Stimulated activated CD8-positive, alpha-beta memory T cell treated with anti-CD3 and anti-CD28 coated beads, Interleukin-12 subunit alpha, Interleukin-12 subunit beta, amount 100 ng/mL, for 4 hours (primary cell): ENCODE data around the gene RAPGEF4.
"Not testable (repeated sequence)": the region's sequence is repeated elsewhere in the genome, so short reads cannot be mapped to it uniquely, and the experiment has no call there.

Source experiments
- DNase-seq: peaks from one replicate; pipeline ENCODE4 v3.0.0-alpha.2; 2020; ENCODE audit warnings: low read depth

The RAPGEF4 gene

GRCh38 chr2:172726172-172726735 lies 9.4 kb upstream of the RAPGEF4 start:
- no peak for DNase-seq

GRCh38 chr2:172730411-172730810 lies 5.2 kb upstream of the RAPGEF4 start:
- DNase-seq, result no peak

DNA sequence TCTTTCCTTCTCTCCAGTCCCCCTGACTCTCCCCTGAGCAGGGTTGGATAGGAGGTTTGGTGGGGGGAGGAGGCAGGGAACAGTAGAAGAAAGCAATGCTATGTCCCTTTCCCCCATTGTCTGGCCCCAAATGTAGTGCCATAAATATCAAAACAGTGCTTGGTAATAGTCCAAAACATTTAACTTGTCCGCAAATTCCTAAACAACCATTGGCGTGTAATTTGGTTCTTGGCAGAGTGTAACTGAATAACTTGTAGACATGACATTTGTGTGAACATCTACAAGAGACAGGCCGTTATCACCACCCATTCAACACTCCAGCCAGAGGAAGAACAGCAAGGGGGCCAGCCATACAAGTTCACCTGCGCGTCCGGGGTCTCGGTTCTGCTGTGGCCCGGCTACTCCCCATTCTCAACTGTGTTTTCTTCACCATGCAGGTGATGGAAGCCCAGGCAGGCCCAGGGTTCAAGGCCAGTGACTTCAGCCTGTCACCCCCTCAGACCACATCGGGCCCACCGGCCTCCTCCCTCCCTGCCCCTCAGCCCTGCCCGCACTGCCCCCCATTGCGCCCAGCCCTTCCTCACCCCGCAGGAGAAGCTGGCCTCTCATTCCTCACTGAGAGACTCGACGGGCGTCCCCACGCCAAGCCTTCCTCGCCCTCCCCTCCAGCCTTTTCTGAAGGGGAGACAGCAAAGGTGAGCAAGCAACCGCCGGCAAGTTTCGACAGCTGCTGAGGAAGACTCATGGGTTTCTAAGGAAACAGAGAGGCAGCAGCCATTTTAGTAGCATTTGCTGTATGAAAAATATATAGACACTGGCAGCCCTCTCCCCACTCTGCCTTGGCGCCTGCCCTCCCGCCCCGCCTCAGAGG lies 699 bp upstream of the RAPGEF4 start:
- no peak for DNase-seq

DNA sequence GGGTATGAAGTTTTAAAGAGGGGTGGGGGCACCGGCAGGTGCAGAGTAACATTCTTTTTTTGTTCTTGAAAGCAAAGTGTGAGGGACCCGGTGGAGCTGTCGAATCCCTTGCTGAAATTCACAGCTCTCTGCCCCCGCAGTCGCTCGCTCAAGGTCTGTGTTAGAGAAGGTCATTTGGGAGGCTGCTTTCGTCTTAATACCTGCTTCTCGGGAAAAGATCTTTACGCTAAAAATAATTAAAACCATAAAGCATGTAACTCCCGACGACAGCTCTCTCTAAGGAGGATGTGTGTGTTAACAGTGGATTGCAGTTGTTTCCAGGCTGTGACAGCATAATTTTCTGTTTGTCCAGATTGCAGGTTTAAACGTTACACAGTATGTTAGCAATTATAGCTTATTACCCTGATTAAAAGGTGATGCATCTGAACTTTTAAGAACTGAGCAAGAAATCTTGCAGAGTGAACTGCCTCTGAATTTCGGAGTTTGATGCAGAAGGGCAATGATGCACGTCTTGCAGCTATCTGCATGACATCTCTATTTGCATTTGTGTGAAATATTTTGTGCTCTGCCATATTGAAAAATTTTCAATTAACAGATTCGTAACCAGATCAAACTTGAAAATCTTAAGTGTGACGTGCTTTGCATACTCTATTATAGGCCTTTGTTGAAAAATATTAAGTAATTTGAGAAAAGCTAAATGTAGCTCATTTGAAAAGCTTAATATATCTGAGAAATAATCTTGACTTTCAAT lies 954 bp downstream of the RAPGEF4 start:
- DNase-seq, result no peak

GRCh38 chr2:172739661-172740266 lies 4.1 kb downstream of the RAPGEF4 start:
- no peak for DNase-seq

- DNase-seq, result no peak
Observed at GRCh38 chr2:172740856-172741255, 5.2 kb downstream of the RAPGEF4 start.

DNA sequence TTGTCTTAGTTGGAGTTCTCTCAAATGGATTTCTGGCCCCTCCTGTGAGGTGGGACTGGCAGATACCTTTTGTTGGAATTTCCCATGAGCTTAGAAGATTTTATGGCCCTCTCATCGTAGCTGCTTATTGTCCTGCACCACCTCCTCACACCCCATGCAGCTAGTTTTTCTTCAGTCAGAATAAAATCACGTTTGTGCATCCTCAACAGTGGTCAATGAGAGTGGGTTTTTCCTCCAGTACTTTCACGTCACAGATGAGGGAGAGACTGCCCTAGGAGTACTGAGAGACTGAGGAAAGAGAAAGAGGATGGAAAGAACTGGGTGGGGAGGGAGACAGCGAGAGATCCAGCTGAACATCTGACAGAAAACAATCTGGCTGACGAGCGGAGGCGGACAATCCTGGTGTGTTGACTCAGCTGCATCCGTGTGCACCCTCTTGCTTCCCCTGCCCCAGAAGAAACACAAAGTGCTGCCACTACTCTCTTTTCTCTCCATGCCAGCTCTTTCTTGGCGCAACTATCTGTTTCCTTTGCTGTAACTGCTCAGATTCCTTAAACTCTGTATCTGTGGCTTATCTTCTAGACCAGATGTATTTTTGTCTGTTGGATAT lies 7.4 kb downstream of the RAPGEF4 start:
- DNase-seq, result no peak

DNA sequence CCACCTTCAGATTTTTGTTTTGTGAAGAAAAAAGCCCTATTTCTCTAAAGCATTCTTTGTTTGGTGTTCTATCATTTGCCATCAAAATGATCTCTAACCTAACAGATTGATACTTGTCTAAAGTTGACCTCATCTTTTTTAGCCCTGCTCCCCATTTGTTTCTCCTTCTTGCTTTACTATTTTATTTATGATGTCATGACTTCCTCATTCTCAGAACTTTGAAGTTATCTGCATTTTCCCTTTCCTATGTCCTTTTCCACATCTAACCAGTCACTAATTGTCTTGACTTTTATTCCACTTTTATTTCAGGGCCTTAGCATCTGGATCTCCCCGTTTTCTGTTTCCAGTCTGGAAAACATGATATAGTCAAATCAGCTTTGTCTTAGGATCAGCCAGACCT lies 8.3 kb downstream of the RAPGEF4 start:
- DNase-seq, result no peak

DNA sequence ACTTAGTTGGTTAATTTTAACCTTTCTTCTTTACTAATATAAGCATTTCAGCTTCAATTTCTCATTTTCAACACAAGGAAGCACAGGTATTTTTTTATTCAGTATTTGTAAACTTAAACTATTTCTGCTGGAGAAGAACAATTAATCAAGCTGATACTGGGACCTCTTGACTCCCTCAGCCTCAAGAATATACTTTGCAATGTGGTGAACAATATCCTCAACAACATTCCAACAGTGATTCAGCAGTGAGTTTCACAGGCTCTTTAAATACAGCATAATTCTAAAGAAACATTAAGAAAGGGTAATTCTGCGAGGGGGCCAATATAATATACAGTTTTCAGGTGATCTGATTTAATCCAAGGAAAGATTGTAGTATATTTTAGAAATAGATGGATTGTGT lies 10.0 kb downstream of the RAPGEF4 start:
- no peak for DNase-seq

GRCh38 chr2:172748543-172748942 lies 12.9 kb downstream of the RAPGEF4 start:
- DNase-seq, result not testable (repeated sequence)

- no peak for DNase-seq
Observed at GRCh38 chr2:172749388-172749787, 13.7 kb downstream of the RAPGEF4 start.

DNA sequence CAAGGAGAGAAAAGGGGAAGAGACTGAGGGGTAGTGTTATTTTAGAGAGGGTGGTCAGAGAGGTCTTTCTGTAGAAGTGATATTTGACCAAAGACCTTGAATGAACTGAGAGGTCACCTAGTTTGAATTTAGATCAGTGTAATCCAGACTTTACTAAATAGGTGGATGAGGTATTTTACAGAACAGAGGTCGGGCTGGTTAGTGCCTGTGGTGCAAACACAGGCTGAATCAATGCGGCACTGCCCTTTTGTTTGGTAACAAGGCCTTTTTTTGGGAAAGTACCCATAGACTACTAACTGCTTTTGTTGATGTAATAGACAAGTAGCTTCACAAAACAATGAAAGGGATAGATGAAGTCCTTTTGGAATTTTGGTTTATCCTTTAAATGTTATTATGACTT lies 15.9 kb downstream of the RAPGEF4 start:
- no peak for DNase-seq

DNA sequence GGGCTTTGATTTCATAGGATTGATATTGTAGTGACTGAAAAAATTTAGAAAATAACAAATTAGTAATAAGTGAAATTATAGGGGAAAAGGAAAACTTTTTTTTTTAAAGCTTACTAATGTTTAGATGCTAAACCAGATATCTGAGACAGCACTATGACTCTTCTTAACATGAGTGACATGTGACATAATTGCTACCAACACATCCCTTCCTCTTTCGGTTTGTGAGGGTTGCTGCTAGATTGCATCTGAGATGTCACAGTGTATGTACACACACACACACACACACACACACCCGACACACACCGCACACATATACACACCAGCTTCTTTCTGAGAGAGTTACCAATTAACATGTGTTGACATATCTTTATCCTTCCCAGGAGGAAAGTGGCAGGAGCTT lies 18.0 kb downstream of the RAPGEF4 start:
- DNase-seq, result no peak

DNA sequence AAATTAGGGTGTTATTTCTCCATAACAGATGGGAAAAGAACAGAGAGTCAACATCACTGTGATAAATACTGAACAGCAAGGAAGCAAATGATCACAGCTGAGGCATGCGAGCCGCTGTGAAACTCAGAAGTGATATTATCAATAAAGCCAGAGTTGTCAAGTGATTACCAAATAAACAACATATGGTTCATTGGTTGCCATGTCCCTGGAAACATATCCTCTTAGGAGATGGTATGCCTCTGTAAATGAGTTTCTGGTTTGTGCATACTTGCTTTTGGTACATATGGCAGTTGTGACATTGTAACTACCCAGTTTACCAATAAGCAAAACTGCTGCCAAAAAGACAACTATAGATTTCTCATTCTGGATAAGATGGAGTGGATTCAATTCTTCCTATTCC lies 23.8 kb downstream of the RAPGEF4 start:
- DNase-seq, result no peak

- no peak for DNase-seq
Observed at GRCh38 chr2:172761306-172761705, 25.7 kb downstream of the RAPGEF4 start.

GRCh38 chr2:172762574-172762973 lies 26.9 kb downstream of the RAPGEF4 start:
- no peak for DNase-seq

DNA sequence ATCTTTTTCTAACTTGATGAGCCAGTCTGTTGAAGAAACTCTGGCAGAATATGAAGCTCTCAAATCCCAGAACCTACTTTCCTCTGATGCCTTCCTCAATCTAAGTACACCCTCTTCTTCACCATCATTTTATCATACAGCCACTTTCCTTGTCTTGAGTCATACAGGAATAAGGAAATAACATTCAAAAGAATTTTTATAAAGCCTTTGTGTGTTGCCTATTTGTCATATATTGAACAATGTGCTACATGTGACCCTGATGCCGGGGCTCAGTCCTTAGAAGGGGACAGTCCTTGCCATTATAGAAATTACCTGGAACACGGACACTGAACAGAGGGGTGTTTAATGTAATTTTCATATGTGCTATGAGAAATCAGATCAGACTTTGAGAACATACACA lies 27.4 kb downstream of the RAPGEF4 start:
- DNase-seq, result no peak

GRCh38 chr2:172765662-172766061 lies 30.0 kb downstream of the RAPGEF4 start:
- DNase-seq, result no peak

GRCh38 chr2:172768401-172768800 lies 32.8 kb downstream of the RAPGEF4 start:
- no peak for DNase-seq

- no peak for DNase-seq
Observed at GRCh38 chr2:172769879-172770278, 34.2 kb downstream of the RAPGEF4 start.

GRCh38 chr2:172770887-172771286 lies 35.2 kb downstream of the RAPGEF4 start:
- DNase-seq, result no peak

DNA sequence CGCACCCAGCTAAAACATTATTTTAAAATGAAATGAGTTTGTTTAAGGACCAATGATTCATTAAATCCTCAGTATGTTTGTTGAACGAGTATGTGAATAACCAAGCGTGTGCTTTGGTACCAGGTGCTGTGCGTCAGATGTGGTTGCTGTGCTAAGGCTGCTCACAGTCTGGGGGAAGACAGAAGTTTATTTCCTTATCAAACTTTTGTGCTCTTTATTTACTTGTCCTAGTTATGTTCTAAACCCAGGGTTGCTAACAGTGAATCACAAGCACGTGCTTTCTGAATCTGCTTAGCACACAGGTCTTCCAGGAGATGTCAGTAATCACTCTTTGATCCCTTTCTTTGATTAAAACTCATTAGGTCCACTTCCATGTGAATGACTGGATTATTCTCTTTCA lies 37.0 kb downstream of the RAPGEF4 start:
- DNase-seq, result no peak
